Kidney glomerular epithelial cell (primary cell): ENCODE data around the gene HEPN1.
A peak's percentile ranks its signal among the peaks of the same experiment; 100 is the strongest.

Experiments
- DNase-seq: peaks from one replicate; lab custom pipeline; 2025; lab: John Stamatoyannopoulos, UW

HEPN1 gene

GRCh38 chr11:124918950-124919349 lies at the start of gene HEPN1:
Gene HEPN1, plus strand, starts transcription at chr11:124919250.
- no peak for DNase-seq

- DNase-seq: no peak
Measured at GRCh38 chr11:124869331-124869730, 49.7 kb upstream of the HEPN1 start.

- DNase-seq: no peak
Measured at GRCh38 chr11:124869856-124870387, 49.1 kb upstream of the HEPN1 start.

- DNase-seq: no peak
Measured at GRCh38 chr11:124870430-124870829, 48.6 kb upstream of the HEPN1 start.

- DNase-seq: no peak
Measured at GRCh38 chr11:124872280-124872679, 46.8 kb upstream of the HEPN1 start.

GRCh38 chr11:124872741-124873140 lies 46.3 kb upstream of the HEPN1 start:
- DNase-seq: no peak

- DNase-seq: no peak
Measured at GRCh38 chr11:124873951-124874350, 45.1 kb upstream of the HEPN1 start.

GRCh38 chr11:124874571-124875255 lies 44.3 kb upstream of the HEPN1 start:
- DNase-seq: no peak

- DNase-seq: no peak
Measured at GRCh38 chr11:124875401-124875800, 43.6 kb upstream of the HEPN1 start.

- DNase-seq: peak; percentile 90
Measured at GRCh38 chr11:124875943-124876817, 42.9 kb upstream of the HEPN1 start.

GRCh38 chr11:124876818-124877630 lies 42.0 kb upstream of the HEPN1 start:
- no peak for DNase-seq

GRCh38 chr11:124877631-124877909 lies 41.5 kb upstream of the HEPN1 start:
- no peak for DNase-seq

- no peak for DNase-seq
Measured at GRCh38 chr11:124877910-124878758, 40.9 kb upstream of the HEPN1 start.

GRCh38 chr11:124878759-124879492 lies 40.1 kb upstream of the HEPN1 start:
- no peak for DNase-seq

- no peak for DNase-seq
Measured at GRCh38 chr11:124879493-124880289, 39.4 kb upstream of the HEPN1 start.

- DNase-seq: no peak
Measured at GRCh38 chr11:124880290-124880611, 38.8 kb upstream of the HEPN1 start.

- no peak for DNase-seq
Measured at GRCh38 chr11:124880958-124881357, 38.1 kb upstream of the HEPN1 start.

GRCh38 chr11:124882339-124883071 lies 36.5 kb upstream of the HEPN1 start:
- DNase-seq: no peak

- no peak for DNase-seq
Measured at GRCh38 chr11:124884340-124884739, 34.7 kb upstream of the HEPN1 start.
